ENCODE data around the gene DNMT3L.
"Not testable (repeated sequence)": the region's sequence is repeated elsewhere in the genome, so short reads cannot be mapped to it uniquely, and the experiment has no call there.

Gene DNMT3L

DNA sequence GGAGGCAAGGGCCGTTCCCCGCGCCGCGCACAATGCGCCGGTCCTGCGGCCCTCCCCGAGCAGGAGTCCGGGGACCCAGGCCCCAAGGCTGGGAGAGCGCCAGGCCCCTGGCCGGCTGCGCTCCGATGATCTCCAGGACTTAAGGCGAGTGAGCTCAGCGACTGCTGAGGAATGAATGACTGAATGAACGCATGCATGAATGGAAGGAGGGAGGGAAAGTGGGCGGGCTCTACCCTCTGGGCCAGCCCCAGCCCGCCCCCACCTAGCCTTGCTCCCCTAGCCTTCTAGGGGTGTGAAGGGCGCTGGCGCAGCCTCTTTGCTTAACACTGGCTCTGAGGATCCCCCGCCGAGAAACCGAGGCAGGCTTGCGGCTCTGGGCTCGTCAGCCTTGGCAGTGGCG lies 20.4 kb downstream of the DNMT3L start:
- not testable (repeated sequence) for DNase-seq

DNA sequence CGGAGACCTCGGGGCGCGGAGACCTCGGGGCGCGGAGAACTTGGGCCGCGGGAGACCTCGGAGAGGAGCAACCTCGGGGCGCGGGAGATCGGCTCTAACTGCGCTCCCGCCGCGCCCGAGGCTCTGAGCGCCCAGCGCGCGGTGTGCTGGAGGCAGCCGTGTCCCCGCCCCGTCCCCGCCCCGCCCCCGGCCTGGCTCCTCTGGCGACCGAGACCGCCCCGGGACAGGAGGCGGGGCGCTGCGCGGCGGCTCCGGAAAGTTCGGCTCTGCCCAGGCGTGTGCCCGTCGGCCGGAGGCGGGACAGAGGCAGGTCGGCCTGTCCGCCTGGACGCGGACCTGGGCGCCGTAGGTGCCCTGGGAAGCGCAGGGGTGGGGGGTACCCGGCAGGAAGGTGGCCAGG lies 20.9 kb downstream of the DNMT3L start, which contains the start of gene ICOSLG:
Gene ICOSLG (minus strand): TSS at position 102 of the 400 bp plus-strand sequence. CDS start 126 bp downstream, outside the sequence.
- not testable (repeated sequence) for DNase-seq

DNA sequence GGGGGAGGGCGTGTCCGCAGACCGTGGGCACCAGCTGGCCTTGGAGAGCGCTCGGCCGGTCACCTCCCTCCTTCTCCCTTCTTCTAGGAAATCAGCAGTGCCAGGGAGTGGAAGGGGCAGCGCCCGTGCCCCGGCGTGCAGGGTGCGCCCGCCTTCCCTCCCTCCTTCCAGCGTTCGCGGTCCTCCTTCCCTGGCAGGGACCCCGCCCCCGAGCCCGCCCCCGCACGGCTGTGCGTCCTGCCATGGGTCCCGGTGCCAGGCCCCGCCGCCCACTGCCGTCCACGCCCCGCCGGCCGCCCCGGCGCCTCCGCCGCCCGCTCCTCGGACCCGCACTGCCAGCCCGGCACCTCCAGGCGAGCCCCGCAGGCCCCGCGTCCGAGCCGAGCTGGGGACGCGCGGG lies 21.3 kb downstream of the DNMT3L start:
- not testable (repeated sequence) for DNase-seq

DNA sequence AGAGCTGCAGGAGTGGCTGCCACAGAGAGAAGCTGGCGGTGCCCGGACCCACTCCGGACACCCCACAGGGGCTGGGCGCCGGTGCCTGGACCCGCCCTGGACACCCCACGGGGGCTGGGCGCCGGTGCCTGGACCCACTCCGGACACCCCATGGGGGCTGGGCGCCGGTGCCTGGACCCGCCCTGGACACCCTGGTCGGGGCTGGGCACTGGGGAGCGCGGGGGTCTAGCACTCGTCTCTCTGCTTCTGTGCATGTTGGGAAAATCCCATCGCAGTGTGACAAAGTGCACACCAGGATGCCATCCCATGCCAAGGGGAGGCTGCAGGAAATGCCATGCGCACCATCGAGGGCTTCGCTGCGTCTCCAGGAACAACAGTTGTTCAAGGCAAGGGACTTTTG lies 32.1 kb downstream of the DNMT3L start:
- not testable (repeated sequence) for DNase-seq

DNA sequence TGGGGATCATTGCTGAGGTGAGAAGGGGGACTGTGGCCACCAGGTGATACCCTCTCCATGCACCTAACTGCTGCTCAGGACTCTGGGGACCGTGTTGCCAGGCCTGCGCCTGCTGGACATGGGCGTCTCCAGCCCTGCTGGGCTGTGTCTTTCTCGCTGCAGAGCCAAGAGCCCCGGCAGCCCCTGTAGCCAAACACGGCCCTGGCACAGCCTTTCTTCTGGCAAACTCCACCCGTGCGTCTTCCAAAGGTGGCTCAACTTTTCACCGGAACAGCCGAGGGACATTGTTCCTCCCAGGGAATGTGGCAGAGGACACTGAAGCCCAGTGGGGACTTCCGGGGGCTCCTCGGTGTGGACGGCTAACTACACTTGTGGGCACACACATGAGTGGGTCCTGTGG lies 33.6 kb downstream of the DNMT3L start:
- DNase-seq, result not testable (repeated sequence)

DNA sequence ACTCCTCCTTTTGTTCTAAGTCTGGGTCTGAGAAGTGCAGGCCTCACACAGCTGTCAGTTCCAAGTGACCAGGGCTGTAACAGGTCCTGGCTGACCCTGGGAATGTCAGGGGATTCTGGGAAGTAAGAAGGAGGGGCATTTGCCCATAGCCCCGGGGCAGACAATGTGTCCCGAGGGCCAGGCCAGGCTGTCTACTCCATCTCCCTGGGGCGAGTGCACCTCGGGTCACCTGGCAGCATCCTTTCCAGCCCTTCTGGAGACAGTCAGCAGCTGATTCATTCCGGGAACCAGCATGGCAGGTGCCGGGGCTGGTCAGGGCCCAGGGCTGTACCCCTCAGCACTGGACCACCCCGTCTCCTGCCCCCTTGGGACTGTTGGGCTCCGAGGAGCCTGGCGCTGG lies 34.1 kb downstream of the DNMT3L start:
- DNase-seq, result not testable (repeated sequence)

DNA sequence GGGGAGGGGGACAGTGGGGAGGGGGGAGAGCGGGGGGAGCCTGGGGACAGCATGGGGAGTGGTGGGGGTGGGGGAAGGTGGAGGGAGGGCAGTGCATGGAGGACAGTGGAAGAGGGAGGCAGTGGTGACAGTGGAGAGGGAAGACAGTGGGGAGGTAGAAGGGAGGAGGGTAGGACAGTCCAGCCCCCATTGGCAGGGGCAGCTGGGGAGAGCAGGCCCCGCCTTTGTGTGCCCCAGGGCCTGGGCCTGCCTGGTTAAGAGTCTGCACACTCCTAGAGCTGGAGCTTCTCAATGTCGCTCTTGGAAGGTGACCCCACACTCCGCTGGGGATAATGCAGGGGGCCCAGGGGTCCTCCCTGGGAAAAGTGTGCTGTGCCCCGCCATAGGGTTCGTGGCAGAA lies 36.1 kb downstream of the DNMT3L start:
- DNase-seq, result not testable (repeated sequence)

DNA sequence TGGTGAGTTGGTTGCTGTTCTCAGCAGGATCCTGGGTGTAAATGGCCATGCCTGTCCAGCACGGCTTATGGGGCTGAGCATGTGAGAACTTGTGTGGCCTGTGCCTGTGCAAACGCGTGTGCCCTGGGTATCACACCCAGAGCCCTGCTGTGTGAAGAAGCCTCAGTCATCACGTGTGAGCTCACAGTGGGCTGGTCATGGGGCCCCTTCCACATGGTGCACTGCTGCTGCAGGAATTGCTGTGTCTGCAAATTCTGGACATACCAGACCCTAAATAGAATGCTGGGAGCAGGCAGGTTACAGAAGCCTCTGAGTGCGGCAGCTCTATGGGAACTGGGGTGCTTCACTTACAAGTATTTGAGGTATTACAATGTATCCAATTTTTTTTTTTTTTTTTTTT lies 38.4 kb downstream of the DNMT3L start:
- not testable (repeated sequence) for DNase-seq

DNA sequence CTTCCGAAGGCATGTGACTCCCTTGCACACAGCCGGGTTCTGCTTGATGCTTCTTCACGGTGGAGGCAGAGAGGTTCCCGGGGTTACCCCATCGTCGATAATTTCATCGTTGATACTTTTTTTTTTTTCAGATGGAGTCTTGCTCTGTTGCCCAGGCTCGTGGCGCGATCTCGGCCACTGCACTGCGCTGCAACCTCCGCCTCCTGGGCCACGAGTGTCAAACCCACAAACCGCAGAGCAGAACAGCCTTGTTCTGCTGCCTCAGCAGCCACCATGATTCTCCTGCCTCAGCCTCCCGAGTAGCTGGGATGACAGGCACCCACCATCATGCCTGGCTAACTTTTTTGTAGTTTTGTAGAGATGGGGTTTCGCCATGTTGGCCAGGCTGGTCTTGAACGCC lies 41.0 kb downstream of the DNMT3L start:
- DNase-seq, result not testable (repeated sequence)

DNA sequence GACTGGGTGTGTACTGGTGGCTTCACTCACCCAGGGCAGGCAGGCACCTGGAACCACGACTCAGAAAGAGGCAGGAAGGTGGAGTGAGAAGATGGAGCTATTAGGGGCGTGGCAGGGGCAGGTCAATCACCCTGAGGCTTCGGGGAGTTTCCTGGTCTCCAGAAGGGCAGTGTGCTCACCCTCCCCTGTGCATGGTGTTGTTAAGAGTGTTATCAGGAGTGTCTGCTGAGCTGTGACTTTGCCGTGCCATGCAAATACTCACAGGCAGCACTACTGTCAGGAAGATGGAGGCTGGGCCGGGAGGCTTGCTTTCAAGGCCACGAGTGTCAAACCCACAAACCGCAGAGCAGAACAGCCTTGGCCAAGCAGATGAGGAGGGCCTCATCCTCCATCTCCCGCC lies 43.2 kb downstream of the DNMT3L start:
- DNase-seq, result not testable (repeated sequence)

DNA sequence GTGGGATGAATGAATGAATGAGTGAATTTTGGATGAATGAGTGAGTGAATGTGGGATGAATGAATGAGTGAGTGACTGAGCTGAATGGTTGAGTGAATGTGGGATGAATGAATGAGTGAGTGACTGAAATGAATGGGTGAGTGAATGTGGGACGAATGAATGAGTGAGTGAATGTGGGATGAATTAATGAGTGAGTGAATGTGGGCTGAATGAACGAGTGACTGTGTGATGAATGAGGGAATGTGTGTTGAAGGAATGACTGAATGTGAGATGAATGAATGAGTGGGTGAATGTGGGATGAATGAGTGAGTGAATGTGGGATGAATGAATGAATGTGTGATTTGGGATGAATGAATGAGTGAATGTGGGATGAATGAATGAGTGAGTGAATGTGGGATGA lies 49.7 kb downstream of the DNMT3L start:
- not testable (repeated sequence) for DNase-seq

DNA sequence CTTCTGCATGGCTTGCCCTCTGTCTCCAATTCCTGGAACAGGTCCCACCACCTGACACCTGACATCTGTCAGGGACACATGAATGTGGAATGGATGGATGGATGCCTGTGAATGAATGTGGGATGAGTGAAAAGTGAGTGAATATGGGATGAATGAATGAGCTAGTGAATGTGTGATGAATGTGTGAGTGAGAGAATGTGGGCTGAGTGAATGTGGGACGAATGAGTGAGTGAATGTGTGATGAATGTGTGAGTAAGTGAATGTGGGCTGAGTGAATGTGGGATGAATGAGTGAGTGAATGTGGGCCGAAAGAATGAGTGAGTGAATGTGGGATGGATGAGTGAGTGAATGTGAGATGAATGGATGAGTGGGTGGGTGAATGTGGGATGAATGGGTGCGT lies 50.1 kb downstream of the DNMT3L start:
- DNase-seq, result not testable (repeated sequence)

DNA sequence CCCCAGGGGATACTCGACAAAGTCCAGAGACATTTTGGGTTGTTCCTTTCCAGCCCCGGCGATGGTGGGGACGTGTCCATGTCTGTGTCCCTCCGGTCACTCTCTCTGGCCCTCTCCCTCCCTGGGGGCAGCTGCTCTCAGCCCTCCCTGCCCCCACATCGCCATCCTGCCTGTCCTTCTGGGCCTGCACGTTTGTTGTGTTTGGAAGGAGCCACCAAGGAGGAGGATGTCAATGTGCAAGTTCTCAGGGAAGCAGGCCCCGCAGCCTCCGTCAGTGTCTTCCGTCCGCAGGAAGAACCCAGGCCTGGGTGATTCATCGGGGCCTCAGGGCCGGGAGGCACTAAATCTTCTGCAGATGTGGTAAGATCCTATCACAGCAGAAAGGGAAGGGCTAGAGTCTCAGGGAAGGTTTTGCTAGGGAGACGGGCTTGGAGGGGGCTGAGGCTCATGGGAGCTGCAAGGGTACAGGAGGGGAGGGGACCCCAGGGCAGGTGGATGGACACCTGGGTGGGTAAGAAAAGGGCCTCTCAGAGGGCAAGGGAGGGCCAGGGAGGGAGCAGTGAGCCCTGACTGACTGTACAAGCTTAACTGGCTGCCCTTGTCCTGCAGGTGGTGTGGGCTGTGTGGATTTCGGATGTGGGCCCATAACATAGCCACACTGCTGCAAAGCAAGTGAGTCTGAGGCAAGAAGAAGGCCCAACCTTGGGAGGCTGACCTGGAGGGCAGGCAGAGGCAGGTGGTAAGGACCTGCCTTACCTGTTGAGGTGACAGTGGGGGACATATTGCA lies 53.6 kb downstream of the DNMT3L start:
- not testable (repeated sequence) for DNase-seq

DNA sequence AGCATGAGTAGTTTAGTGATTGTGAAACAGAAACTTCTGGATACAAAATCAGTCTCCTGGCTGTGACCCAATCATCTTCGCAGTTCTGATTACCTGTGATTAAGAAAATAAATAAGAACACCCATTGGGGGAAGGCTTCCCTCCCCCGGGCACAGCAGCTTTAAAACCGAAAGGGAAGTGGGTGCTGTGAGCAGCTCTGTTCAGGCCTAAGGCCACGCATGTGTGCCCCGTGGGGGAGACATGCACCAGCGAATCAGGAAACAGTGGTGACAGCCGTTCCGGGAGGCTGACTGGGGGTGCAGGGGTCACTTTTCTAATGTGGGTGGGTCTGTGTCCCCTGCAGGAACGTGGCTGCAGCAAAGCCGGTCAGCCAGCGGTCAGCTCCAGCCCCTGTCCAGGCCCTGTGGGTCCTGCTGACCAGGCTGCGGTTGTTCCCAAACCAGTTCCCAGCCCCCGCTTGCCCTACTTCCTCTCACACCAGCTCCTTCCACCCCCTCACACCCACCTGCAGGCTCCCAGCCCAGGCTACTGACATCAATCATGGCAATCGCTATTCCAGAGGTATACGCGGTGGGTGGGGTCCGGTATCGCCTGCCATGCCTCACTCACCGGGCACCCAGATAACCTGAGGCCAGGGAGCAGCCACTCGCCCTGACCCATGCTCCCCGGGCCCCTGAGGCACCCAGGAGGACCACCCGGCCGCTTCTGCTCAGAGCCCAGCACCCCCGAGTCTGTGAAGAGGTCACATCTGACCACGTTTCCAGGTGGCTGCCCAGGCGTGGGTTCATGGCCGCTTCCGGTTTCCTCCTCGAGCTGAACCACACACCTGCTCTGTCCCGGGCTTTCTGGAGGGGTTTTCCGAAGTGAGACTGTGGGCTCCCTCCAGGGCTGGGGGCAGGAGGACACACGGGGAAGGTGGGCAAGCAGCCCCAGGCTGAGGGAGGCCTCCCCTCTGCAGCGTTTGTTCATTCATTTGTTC lies 54.7 kb downstream of the DNMT3L start:
- DNase-seq, result not testable (repeated sequence)

DNA sequence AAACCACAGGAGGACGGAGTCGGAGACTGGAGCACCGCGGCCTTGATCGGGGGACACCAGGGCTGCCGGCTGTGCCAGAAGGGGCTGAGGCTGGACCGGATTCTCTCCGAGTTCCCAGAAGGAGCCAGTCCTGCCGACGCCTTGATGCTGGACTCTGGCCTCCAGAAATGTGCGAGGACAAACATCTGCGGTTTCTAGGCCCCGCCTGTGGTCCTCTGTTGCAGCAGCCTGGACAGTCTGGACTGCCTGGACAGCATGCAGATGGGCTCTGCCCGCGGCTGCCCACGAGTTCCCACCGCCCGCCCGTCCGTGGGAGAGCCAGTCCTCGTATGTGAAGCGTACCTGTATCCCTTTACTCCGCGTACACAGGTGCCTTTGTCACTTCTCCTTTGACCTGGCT lies 55.5 kb downstream of the DNMT3L start:
- DNase-seq, result not testable (repeated sequence)

DNA sequence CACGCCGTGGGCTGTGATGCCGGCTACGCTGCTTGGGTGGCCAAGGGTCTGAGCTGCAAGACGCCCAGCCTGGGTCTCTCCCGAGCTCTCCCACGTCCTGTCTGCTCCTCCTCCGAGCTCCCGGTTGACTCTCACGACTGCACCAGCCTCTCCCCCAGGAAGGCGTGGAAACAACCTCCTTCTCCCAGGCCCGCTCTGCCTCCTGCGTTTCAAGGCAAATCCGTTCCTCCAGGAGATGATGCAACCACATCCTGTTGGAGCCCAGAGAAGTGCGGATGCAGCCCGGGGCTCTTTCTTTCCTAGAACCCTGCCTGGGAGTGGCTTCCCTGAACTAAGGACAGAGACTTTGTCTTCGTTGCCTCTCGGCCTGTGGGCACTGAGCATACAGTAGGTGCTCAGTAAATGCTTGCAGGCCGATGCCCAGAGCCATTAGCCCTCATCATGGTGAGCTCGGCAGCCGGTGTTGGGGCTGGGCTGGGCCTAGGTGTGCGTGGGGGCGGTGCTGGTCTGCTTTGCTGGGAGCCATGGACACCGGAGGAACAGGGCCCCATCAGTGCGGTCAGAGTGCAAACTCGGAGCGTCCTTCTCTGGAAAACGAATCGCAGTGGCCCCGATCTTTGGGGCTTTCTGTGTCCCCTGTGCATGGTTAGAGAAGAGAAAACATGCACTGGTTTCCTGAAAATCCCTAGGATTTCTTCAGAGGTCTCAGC lies 59.0 kb downstream of the DNMT3L start:
- DNase-seq, result not testable (repeated sequence)

DNA sequence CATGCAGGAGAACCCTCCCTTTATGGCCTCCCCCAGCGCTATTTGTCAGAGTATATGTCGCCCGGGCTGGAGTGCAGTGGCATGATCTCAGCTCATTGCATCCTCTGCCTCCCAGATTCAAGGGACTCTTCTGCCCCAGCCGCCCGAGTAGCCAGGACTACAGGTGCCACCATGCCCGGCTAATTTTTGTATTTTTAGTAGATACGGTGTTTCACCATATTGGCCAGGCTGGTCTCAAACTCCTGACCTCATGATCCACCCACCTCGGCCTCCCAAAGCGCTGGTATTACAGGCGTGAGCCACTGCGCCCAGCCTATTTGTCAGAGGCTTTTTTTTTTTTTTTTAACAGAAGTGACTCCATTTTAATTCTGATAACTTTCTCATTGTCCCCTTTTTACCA lies 61.7 kb downstream of the DNMT3L start:
- not testable (repeated sequence) for DNase-seq

DNA sequence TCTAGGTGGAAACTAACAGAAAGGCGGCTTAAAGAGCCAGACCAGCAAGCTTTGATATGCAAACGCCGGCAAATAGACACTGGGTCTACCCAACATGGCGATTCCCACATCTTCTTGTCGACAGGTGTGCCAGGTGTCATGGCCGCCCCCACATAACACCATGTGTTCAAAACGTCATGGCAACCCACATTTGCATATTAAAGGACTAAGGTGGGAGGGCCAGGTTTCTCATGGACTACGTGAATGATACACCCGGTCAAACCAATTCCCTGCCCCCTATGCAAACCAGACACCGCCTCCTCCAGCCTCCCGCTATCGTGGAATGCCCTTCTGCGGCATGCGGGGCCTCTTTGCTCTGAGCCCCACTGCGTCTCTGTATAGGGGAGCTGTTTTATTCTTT lies 62.2 kb downstream of the DNMT3L start:
- DNase-seq, result no peak

DNA sequence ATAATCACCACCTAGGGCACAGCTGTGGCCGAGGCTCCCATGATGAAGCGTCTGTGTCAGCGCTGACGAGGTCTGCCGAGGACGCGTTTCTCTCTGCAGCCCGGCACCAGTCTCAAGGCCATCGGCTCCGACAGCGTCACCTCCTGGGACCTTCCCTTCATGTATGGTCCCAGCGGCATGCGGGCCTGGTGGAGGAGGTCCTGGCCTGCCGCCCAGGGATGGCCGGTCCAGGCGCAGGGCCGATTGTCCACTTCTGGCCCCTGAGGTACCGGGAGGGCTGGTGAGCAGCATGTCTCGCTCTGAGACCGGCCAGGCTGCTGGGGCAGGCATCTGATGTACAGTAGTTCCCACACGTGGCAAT lies 64.6 kb downstream of the DNMT3L start:
- DNase-seq, result not testable (repeated sequence)

Measured in CD4-positive, alpha-beta T cell treated with Interleukin-4 for 4 hours (primary cell).